Epithelial cell of proximal tubule (primary cell): ENCODE measurements around the gene ZSCAN1. TPM values are rescaled to one million over a fixed set of nuclear protein-coding genes. Genes with fewer than 3 reads are reported as not detected.

Experiments
- DNase-seq: peaks from one replicate; pipeline ENCODE4 v3.0.0-alpha.2; 2011; ENCODE audit warnings: low read depth
- H3K4me3 ChIP-seq: 2 replicates; pipeline ENCODE4 v1.5.1; 2011; ENCODE audit warnings: low read depth, mild to moderate bottlenecking, low read length
- CTCF ChIP-seq: conservative IDR thresholded peaks from 2 replicates; pipeline ENCODE4 v1.5.1; 2012; ENCODE audit warnings: low read depth, mild to moderate bottlenecking, low read length
- total RNA-seq: library from RNA; depleted of rRNA; stranded (reverse); fragments of >200 nt; gene quantifications from 2 replicates; pipeline ENCODE4 v1.2.3, GENCODE V29; 2015

Gene ZSCAN1
- total RNA-seq, 1 donor from 2014 or later = 0.69 TPM

GRCh38 chr19:58079792-58080191 is 46.0 kb downstream of the ZSCAN1 start:
- no peak for TF ChIP-seq CTCF
- DNase-seq = no peak
- no peak overlapping the region for H3K4me3 ChIP-seq

- TF ChIP-seq CTCF = no peak
- no peak for DNase-seq
- no peak overlapping the region for H3K4me3 ChIP-seq
These were observed 49.2 kb downstream of the ZSCAN1 start for GRCh38 chr19:58083021-58083420.

- no peak for DNase-seq
- no peak overlapping the region for H3K4me3 ChIP-seq
- no peak for TF ChIP-seq CTCF
These were observed 50.9 kb downstream of the ZSCAN1 start for GRCh38 chr19:58084596-58085347.

- H3K4me3 ChIP-seq = no peak overlapping the region
- no peak for TF ChIP-seq CTCF
- no peak for DNase-seq
These were observed 51.6 kb downstream of the ZSCAN1 start for GRCh38 chr19:58085348-58085875.

GRCh38 chr19:58086825-58087710 is 53.2 kb downstream of the ZSCAN1 start:
- no peak for DNase-seq
- H3K4me3 ChIP-seq = no peak overlapping the region
- no peak for TF ChIP-seq CTCF

- DNase-seq = no peak
- H3K4me3 ChIP-seq = no peak overlapping the region
- TF ChIP-seq CTCF = no peak
These were observed 54.8 kb downstream of the ZSCAN1 start for GRCh38 chr19:58088521-58089052.
